ENCODE measurements around the gene ENTR1. TPM values are rescaled to one million over a fixed set of nuclear protein-coding genes. Genes with fewer than 3 reads are reported as not detected.

Gene ENTR1
- polyA plus RNA-seq, 2 donors, result 20.1 to 24.2 TPM

GRCh38 chr9:136448655-136449054 is 38.2 kb upstream of the ENTR1 start:
- Histone ChIP-seq H3K36me3 (ENCODE audit: control insufficient read depth in 2 of 2, insufficient read depth in 2 of 2, low read length in 1 of 2) (peaks cover 21 to 62% of the 10 kb centered on the region in 2 donors), H3K27ac (ENCODE audit: low read depth in 2 of 2, low read length in 1 of 2) (no peak overlapping the region)
- WGBS, 2 donors, result 89 to 92% methylated on average over 3 of the region's 3 CpGs

GRCh38 chr9:136447173-136447778 is 36.9 kb upstream of the ENTR1 start:
- 92 to 95% methylated on average over 27 of the region's 27 CpGs for WGBS, 2 donors
- Histone ChIP-seq H3K4me1 (ENCODE audit: control insufficient read depth in 2 of 2, insufficient read depth in 2 of 2, low read length in 1 of 2) (no peaks in the 10 kb centered on the region), H3K36me3 (ENCODE audit: control insufficient read depth in 2 of 2, insufficient read depth in 2 of 2, low read length in 1 of 2) (peaks cover 28 to 66% of the 10 kb centered on the region in 2 donors), H3K27ac (ENCODE audit: low read depth in 2 of 2, low read length in 1 of 2) (no peak overlapping the region), H3K9me3 (ENCODE audit: control insufficient read depth in 2 of 2, insufficient read depth in 1 of 2, low read depth in 1 of 2, low read length in 1 of 2) (no peaks in the 10 kb centered on the region), H3K27me3 (ENCODE audit: control insufficient read depth in 1 of 2, insufficient read depth in 2 of 2, low read length in 2 of 2) (no peaks in the 10 kb centered on the region), H3K4me3 (ENCODE audit: low read depth in 1 of 2, low read length in 2 of 2) (no peak overlapping the region)

More at GRCh38 chr9:136448655-136449054, 38.2 kb upstream of the ENTR1 start:
- Histone ChIP-seq H3K9me3 (ENCODE audit: control insufficient read depth in 2 of 2, insufficient read depth in 1 of 2, low read depth in 1 of 2, low read length in 1 of 2) (no peaks in the 10 kb centered on the region), H3K27me3 (ENCODE audit: control insufficient read depth in 1 of 2, insufficient read depth in 2 of 2, low read length in 2 of 2) (no peaks in the 10 kb centered on the region), H3K4me3 (ENCODE audit: low read depth in 1 of 2, low read length in 2 of 2) (no peak overlapping the region), H3K4me1 (ENCODE audit: control insufficient read depth in 2 of 2, insufficient read depth in 2 of 2, low read length in 1 of 2) (no peaks in the 10 kb centered on the region)

GRCh38 chr9:136445799-136446198 is 35.4 kb upstream of the ENTR1 start:
- WGBS, 2 donors, result 83 to 89% methylated on average over 7 of the region's 7 CpGs
- no peaks in the 10 kb centered on the region for H3K4me1 ChIP-seq (ENCODE audit: control insufficient read depth in 2 of 2, insufficient read depth in 2 of 2, low read length in 1 of 2)
- H3K9me3 ChIP-seq (ENCODE audit: control insufficient read depth in 2 of 2, insufficient read depth in 1 of 2, low read depth in 1 of 2, low read length in 1 of 2), result no peaks in the 10 kb centered on the region
- no peaks in the 10 kb centered on the region for H3K27me3 ChIP-seq (ENCODE audit: control insufficient read depth in 1 of 2, insufficient read depth in 2 of 2, low read length in 2 of 2)
- peaks cover 32 to 69% of the 10 kb centered on the region in 2 donors for H3K36me3 ChIP-seq (ENCODE audit: control insufficient read depth in 2 of 2, insufficient read depth in 2 of 2, low read length in 1 of 2)
- H3K27ac ChIP-seq (ENCODE audit: low read depth in 2 of 2, low read length in 1 of 2), result no peak overlapping the region
- H3K4me3 ChIP-seq (ENCODE audit: low read depth in 1 of 2, low read length in 2 of 2), result no peak overlapping the region

GRCh38 chr9:136444102-136444501 is 33.7 kb upstream of the ENTR1 start:
- Histone ChIP-seq H3K4me1 (ENCODE audit: control insufficient read depth in 2 of 2, insufficient read depth in 2 of 2, low read length in 1 of 2) (peaks cover 0 to 5% of the 10 kb centered on the region in 2 donors), H3K9me3 (ENCODE audit: control insufficient read depth in 2 of 2, insufficient read depth in 1 of 2, low read depth in 1 of 2, low read length in 1 of 2) (no peaks in the 10 kb centered on the region), H3K27ac (ENCODE audit: low read depth in 2 of 2, low read length in 1 of 2) (no peak overlapping the region), H3K27me3 (ENCODE audit: control insufficient read depth in 1 of 2, insufficient read depth in 2 of 2, low read length in 2 of 2) (no peaks in the 10 kb centered on the region), H3K4me3 (ENCODE audit: low read depth in 1 of 2, low read length in 2 of 2) (no peak overlapping the region), H3K36me3 (ENCODE audit: control insufficient read depth in 2 of 2, insufficient read depth in 2 of 2, low read length in 1 of 2) (peaks cover 28 to 57% of the 10 kb centered on the region in 2 donors)
- 89 to 92% methylated on average over 20 of the region's 20 CpGs for WGBS, 2 donors

- WGBS, 2 donors, result 93 to 95% methylated on average over 7 of the region's 7 CpGs
- Histone ChIP-seq H3K36me3 (ENCODE audit: control insufficient read depth in 2 of 2, insufficient read depth in 2 of 2, low read length in 1 of 2) (peaks cover 28 to 55% of the 10 kb centered on the region in 2 donors), H3K27ac (ENCODE audit: low read depth in 2 of 2, low read length in 1 of 2) (no peak overlapping the region), H3K27me3 (ENCODE audit: control insufficient read depth in 1 of 2, insufficient read depth in 2 of 2, low read length in 2 of 2) (no peaks in the 10 kb centered on the region), H3K4me1 (ENCODE audit: control insufficient read depth in 2 of 2, insufficient read depth in 2 of 2, low read length in 1 of 2) (peaks cover 0 to 6% of the 10 kb centered on the region in 2 donors), H3K9me3 (ENCODE audit: control insufficient read depth in 2 of 2, insufficient read depth in 1 of 2, low read depth in 1 of 2, low read length in 1 of 2) (no peaks in the 10 kb centered on the region), H3K4me3 (ENCODE audit: low read depth in 1 of 2, low read length in 2 of 2) (no peak overlapping the region)
Measured at GRCh38 chr9:136443687-136444086, 33.3 kb upstream of the ENTR1 start.

- H3K9me3 ChIP-seq (ENCODE audit: control insufficient read depth in 2 of 2, insufficient read depth in 1 of 2, low read depth in 1 of 2, low read length in 1 of 2), result no peaks in the 10 kb centered on the region
- 95% methylated on average over 14 to 15 of the region's 15 CpGs for WGBS, 2 donors
- peaks cover 0 to 10% of the 10 kb centered on the region in 2 donors for H3K4me1 ChIP-seq (ENCODE audit: control insufficient read depth in 2 of 2, insufficient read depth in 2 of 2, low read length in 1 of 2)
- no peak overlapping the region for H3K27ac ChIP-seq (ENCODE audit: low read depth in 2 of 2, low read length in 1 of 2)
- no peaks in the 10 kb centered on the region for H3K27me3 ChIP-seq (ENCODE audit: control insufficient read depth in 1 of 2, insufficient read depth in 2 of 2, low read length in 2 of 2)
- peaks cover 28 to 49% of the 10 kb centered on the region in 2 donors for H3K36me3 ChIP-seq (ENCODE audit: control insufficient read depth in 2 of 2, insufficient read depth in 2 of 2, low read length in 1 of 2)
- H3K4me3 ChIP-seq (ENCODE audit: low read depth in 1 of 2, low read length in 2 of 2), result no peak overlapping the region
Measured at GRCh38 chr9:136443087-136443486, 32.7 kb upstream of the ENTR1 start.

- WGBS, 2 donors, result 86 to 91% methylated on average over 5 of the region's 5 CpGs
- Histone ChIP-seq H3K27me3 (ENCODE audit: control insufficient read depth in 1 of 2, insufficient read depth in 2 of 2, low read length in 2 of 2) (no peaks in the 10 kb centered on the region), H3K4me3 (ENCODE audit: low read depth in 1 of 2, low read length in 2 of 2) (no peak overlapping the region), H3K36me3 (ENCODE audit: control insufficient read depth in 2 of 2, insufficient read depth in 2 of 2, low read length in 1 of 2) (peaks cover 24 to 45% of the 10 kb centered on the region in 2 donors), H3K9me3 (ENCODE audit: control insufficient read depth in 2 of 2, insufficient read depth in 1 of 2, low read depth in 1 of 2, low read length in 1 of 2) (no peaks in the 10 kb centered on the region), H3K4me1 (ENCODE audit: control insufficient read depth in 2 of 2, insufficient read depth in 2 of 2, low read length in 1 of 2) (peaks cover 0 to 15% of the 10 kb centered on the region in 2 donors), H3K27ac (ENCODE audit: low read depth in 2 of 2, low read length in 1 of 2) (no peak overlapping the region)
Measured at GRCh38 chr9:136442265-136442664, 31.9 kb upstream of the ENTR1 start.

- no peaks in the 10 kb centered on the region for H3K27me3 ChIP-seq (ENCODE audit: control insufficient read depth in 1 of 2, insufficient read depth in 2 of 2, low read length in 2 of 2)
- no peaks in the 10 kb centered on the region for H3K9me3 ChIP-seq (ENCODE audit: control insufficient read depth in 2 of 2, insufficient read depth in 1 of 2, low read depth in 1 of 2, low read length in 1 of 2)
- no peak overlapping the region for H3K4me3 ChIP-seq (ENCODE audit: low read depth in 1 of 2, low read length in 2 of 2)
- no peak overlapping the region for H3K27ac ChIP-seq (ENCODE audit: low read depth in 2 of 2, low read length in 1 of 2)
- H3K36me3 ChIP-seq (ENCODE audit: control insufficient read depth in 2 of 2, insufficient read depth in 2 of 2, low read length in 1 of 2), result peaks cover 22 to 40% of the 10 kb centered on the region in 2 donors
- peaks cover 0 to 15% of the 10 kb centered on the region in 2 donors for H3K4me1 ChIP-seq (ENCODE audit: control insufficient read depth in 2 of 2, insufficient read depth in 2 of 2, low read length in 1 of 2)
- WGBS, 2 donors, result 71 to 77% methylated on average over 17 of the region's 17 CpGs
Measured at GRCh38 chr9:136441681-136442245, 31.3 kb upstream of the ENTR1 start.

- Histone ChIP-seq H3K9me3 (ENCODE audit: control insufficient read depth in 2 of 2, insufficient read depth in 1 of 2, low read depth in 1 of 2, low read length in 1 of 2) (no peaks in the 10 kb centered on the region), H3K27ac (ENCODE audit: low read depth in 2 of 2, low read length in 1 of 2) (no peak overlapping the region), H3K4me3 (ENCODE audit: low read depth in 1 of 2, low read length in 2 of 2) (no peak overlapping the region), H3K27me3 (ENCODE audit: control insufficient read depth in 1 of 2, insufficient read depth in 2 of 2, low read length in 2 of 2) (no peaks in the 10 kb centered on the region), H3K36me3 (ENCODE audit: control insufficient read depth in 2 of 2, insufficient read depth in 2 of 2, low read length in 1 of 2) (peaks cover 19 to 38% of the 10 kb centered on the region in 2 donors), H3K4me1 (ENCODE audit: control insufficient read depth in 2 of 2, insufficient read depth in 2 of 2, low read length in 1 of 2) (peaks cover 0 to 16% of the 10 kb centered on the region in 2 donors)
- WGBS, 2 donors, result 86 to 88% methylated on average over 15 of the region's 15 CpGs
Measured at GRCh38 chr9:136441191-136441680, 30.8 kb upstream of the ENTR1 start.

Data from esophagus (tissue), 2 donors.